ENCODE measurements around the gene ABCG1. TPM values are rescaled to one million over a fixed set of nuclear protein-coding genes. Genes with fewer than 3 reads are reported as not detected.

The ABCG1 gene
- total RNA-seq, 4 donors from 2014 or later: 16.1 to 25.9 (median 20.0) TPM

- no peak for TF ChIP-seq EP300 (IDR thresholded peaks at IDR 0.05)
- TF ChIP-seq, protein P1, sequence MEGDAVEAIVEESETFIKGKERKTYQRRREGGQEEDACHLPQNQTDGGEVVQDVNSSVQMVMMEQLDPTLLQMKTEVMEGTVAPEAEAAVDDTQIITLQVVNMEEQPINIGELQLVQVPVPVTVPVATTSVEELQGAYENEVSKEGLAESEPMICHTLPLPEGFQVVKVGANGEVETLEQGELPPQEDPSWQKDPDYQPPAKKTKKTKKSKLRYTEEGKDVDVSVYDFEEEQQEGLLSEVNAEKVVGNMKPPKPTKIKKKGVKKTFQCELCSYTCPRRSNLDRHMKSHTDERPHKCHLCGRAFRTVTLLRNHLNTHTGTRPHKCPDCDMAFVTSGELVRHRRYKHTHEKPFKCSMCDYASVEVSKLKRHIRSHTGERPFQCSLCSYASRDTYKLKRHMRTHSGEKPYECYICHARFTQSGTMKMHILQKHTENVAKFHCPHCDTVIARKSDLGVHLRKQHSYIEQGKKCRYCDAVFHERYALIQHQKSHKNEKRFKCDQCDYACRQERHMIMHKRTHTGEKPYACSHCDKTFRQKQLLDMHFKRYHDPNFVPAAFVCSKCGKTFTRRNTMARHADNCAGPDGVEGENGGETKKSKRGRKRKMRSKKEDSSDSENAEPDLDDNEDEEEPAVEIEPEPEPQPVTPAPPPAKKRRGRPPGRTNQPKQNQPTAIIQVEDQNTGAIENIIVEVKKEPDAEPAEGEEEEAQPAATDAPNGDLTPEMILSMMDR (IDR thresholded peaks at IDR 0.05): no peak
- no peak for TF ChIP-seq POLR2AphosphoS5 (IDR thresholded peaks at IDR 0.05)
- TF ChIP-seq POLR2A (IDR thresholded peaks at IDR 0.05; ENCODE audit: low read depth): no peak
- intact Hi-C loops (cut with DNase I): no loop called here
- no peaks in the 10 kb centered on the region for H3K9me3 ChIP-seq
- 84% methylated on average over 9 of the region's 9 CpGs for WGBS
- no peaks in the 10 kb centered on the region for H3K27me3 ChIP-seq
- H3K36me3 ChIP-seq: peaks cover 2 to 45% (median 31%) of the 10 kb centered on the region in 4 donors
- no peak overlapping the region for H3K27ac ChIP-seq (replicated peaks in 1 of 4)
- peaks cover 6 to 22% (median 14%) of the 10 kb centered on the region in 4 donors for H3K4me1 ChIP-seq
- DNase-seq (ENCODE audit: extremely low spot score): no peak
- no peak overlapping the region for H3K4me3 ChIP-seq
These were observed 78.4 kb downstream of the ABCG1 start for GRCh38 chr21:42297377-42297776.

GRCh38 chr21:42298237-42298636 lies 79.3 kb downstream of the ABCG1 start:
- no peaks in the 10 kb centered on the region for H3K27me3 ChIP-seq
- WGBS: 83% methylated on average over 6 of the region's 6 CpGs
- no peaks in the 10 kb centered on the region for H3K9me3 ChIP-seq
- H3K36me3 ChIP-seq: peaks cover 0 to 38% (median 26%) of the 10 kb centered on the region in 4 donors
- DNase-seq (ENCODE audit: extremely low spot score): no peak
- TF ChIP-seq POLR2AphosphoS5 (IDR thresholded peaks at IDR 0.05) (no peak), POLR2A (IDR thresholded peaks at IDR 0.05; ENCODE audit: low read depth) (no peak), EP300 (IDR thresholded peaks at IDR 0.05) (no peak)
- peaks cover 12 to 22% (median 17%) of the 10 kb centered on the region in 4 donors for H3K4me1 ChIP-seq
- no peak overlapping the region for H3K4me3 ChIP-seq
- H3K27ac ChIP-seq (replicated peaks in 1 of 4): no peak overlapping the region
- intact Hi-C loops (cut with DNase I): no loop called here

DNA sequence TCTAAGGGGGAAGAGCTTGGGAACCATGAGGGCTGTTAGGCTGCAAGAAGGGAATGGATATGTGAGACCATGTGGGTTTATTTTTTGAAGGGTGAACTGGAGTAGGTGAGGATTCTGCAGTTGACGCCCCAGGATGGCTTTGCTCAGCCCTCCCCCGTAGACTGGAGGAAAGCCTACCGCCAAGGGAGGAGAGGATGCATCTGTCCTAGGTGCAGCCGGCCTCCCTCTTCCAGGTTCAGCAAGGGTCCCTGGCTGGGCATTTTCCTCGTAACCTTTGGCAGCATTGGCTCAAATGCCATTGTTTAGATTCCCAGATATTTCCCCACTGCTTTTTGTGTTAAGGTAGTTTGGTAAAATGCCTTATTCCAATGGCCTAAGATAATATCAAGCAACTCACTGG lies 79.7 kb downstream of the ABCG1 start:
- Histone ChIP-seq H3K4me1 (peaks cover 12 to 22% (median 17%) of the 10 kb centered on the region in 4 donors), H3K4me3 (no peak overlapping the region), H3K27me3 (no peaks in the 10 kb centered on the region), H3K9me3 (no peaks in the 10 kb centered on the region), H3K36me3 (peaks cover 0 to 36% (median 24%) of the 10 kb centered on the region in 4 donors), H3K27ac (replicated peaks in 1 of 4) (no peak overlapping the region)
- no peak for DNase-seq (ENCODE audit: extremely low spot score)
- WGBS: 85% methylated on average over 5 of the region's 5 CpGs
- intact Hi-C loops (cut with DNase I): no loop called here
- TF ChIP-seq, protein P1 (IDR thresholded peaks at IDR 0.05): no peak

GRCh38 chr21:42299324-42300044 lies 80.5 kb downstream of the ABCG1 start:
- intact Hi-C loops (cut with DNase I): no loop called here

GRCh38 chr21:42300045-42300583 lies 81.2 kb downstream of the ABCG1 start:
- intact Hi-C loops (cut with DNase I): no loop called here
- H3K4me3 ChIP-seq: no peak overlapping the region
- DNase-seq (ENCODE audit: extremely low spot score): no peak
- H3K36me3 ChIP-seq: peaks cover 0 to 23% (median 14%) of the 10 kb centered on the region in 4 donors
- peak overlapping the region in 1 of 4 donors; percentile 5 for H3K27ac ChIP-seq (replicated peaks in 1 of 4)
- no peaks in the 10 kb centered on the region for H3K27me3 ChIP-seq
- TF ChIP-seq EP300 (IDR thresholded peaks at IDR 0.05) (no peak), POLR2AphosphoS5 (IDR thresholded peaks at IDR 0.05) (no peak), POLR2A (IDR thresholded peaks at IDR 0.05; ENCODE audit: low read depth) (no peak)
- TF ChIP-seq, protein P1 (IDR thresholded peaks at IDR 0.05): no peak
- peaks cover 12 to 22% (median 17%) of the 10 kb centered on the region in 4 donors for H3K4me1 ChIP-seq
- 83% methylated on average over 5 of the region's 7 CpGs for WGBS
- no peaks in the 10 kb centered on the region for H3K9me3 ChIP-seq

More at GRCh38 chr21:42299324-42300044, 80.5 kb downstream of the ABCG1 start:
- TF ChIP-seq EP300 (IDR thresholded peaks at IDR 0.05) (no peak), POLR2AphosphoS5 (IDR thresholded peaks at IDR 0.05) (no peak), POLR2A (IDR thresholded peaks at IDR 0.05; ENCODE audit: low read depth) (no peak)
- TF ChIP-seq, protein P1 (IDR thresholded peaks at IDR 0.05): no peak
- Histone ChIP-seq H3K9me3 (no peaks in the 10 kb centered on the region), H3K4me1 (peaks cover 12 to 22% (median 17%) of the 10 kb centered on the region in 4 donors), H3K4me3 (no peak overlapping the region), H3K27me3 (no peaks in the 10 kb centered on the region), H3K36me3 (peaks cover 0 to 28% (median 18%) of the 10 kb centered on the region in 4 donors), H3K27ac (replicated peaks in 1 of 4) (peak overlapping the region in 2 of 4 donors; percentile 5 to 20)
- WGBS: 68% methylated on average over 14 of the region's 20 CpGs
- DNase-seq (ENCODE audit: extremely low spot score): no peak

Measured in esophagus muscularis mucosa (tissue), 4 donors.